GM10248 (cell line): ENCODE data around the gene XPO5.

Experiments
- CTCF ChIA-PET: fragments of 300-600 bp; sonication (Branson Sonifier 250); formaldehyde crosslinking; extraction: SDS; loops from one replicate; lab custom pipeline; 2021; ENCODE audit warnings: antibody characterized with exemption; lab: Yijun Ruan, JAX
- POLR2A ChIA-PET: fragments of 350-650 bp; sonication (Branson Sonifier 250); formaldehyde crosslinking; extraction: SDS; loops from one replicate; lab custom pipeline; 2020; ENCODE audit warnings: antibody characterized with exemption; lab: Yijun Ruan, JAX
- DNase-seq: peaks from one replicate; pipeline ENCODE4 v3.0.0; 2012; ENCODE audit errors: extremely low spot score
- TF ChIP-seq, protein P1 (sequence below): IDR thresholded peaks from 2 replicates; pipeline ENCODE4 v1.5.1; 2012; ENCODE audit warnings: mild to moderate bottlenecking, low read depth; ENCODE audit errors: extremely low read depth, missing control alignments, control extremely low read depth

Gene XPO5

DNA sequence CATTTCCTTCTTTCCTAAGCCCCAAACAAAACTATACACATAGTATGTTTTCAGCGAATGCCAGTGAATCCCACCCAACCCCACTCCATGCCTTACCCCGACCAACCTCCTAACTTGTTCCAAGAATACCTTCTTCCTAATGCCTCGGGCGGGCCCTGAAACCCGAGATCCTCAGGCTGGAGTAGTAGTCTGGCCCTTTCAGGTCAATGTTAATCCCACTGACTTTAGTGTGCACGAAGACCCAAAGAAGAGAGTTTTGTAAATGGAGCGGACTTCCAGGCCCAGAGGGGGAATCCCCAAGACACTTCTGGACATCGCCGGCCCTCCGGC is 59.5 kb downstream of the XPO5 start:
- DNase-seq = no peak
- POLR2A ChIA-PET = interaction anchor here (0.5 to 1.1 kb wide), 2 partner anchors 9 to 36 kb away, joined by 3 read pairs; no protein-coding TSS in a partner anchor
- TF ChIP-seq, protein P1, sequence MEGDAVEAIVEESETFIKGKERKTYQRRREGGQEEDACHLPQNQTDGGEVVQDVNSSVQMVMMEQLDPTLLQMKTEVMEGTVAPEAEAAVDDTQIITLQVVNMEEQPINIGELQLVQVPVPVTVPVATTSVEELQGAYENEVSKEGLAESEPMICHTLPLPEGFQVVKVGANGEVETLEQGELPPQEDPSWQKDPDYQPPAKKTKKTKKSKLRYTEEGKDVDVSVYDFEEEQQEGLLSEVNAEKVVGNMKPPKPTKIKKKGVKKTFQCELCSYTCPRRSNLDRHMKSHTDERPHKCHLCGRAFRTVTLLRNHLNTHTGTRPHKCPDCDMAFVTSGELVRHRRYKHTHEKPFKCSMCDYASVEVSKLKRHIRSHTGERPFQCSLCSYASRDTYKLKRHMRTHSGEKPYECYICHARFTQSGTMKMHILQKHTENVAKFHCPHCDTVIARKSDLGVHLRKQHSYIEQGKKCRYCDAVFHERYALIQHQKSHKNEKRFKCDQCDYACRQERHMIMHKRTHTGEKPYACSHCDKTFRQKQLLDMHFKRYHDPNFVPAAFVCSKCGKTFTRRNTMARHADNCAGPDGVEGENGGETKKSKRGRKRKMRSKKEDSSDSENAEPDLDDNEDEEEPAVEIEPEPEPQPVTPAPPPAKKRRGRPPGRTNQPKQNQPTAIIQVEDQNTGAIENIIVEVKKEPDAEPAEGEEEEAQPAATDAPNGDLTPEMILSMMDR = no peak
- CTCF ChIA-PET = interaction anchor here (1.4 to 8.0 kb wide), 4 partner anchors 10 to 287 kb away, joined by 3 to 56 read pairs (median 4); partner anchors contain the start of gene DNPH1

DNA sequence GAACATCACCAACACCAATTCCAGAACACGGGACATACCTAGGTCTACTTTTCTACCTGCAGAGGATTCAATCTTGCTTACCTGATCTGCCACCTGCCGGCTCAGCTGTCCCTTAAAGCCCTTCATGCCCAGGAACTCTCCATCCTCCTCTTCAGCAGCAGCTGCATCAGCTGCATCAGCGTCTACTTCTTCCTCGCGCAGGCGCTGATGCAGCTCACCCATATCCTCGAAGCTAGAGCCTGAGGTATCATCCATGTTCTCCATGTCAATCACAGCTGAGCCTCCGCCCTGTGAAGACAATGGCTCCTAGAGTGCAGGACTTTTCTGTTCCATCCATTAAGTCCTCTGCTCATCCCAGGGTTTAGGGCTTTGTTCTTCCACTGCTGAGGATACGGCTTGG is 60.0 kb downstream of the XPO5 start:
- ChIA-PET CTCF (interaction anchor here (1.4 to 8.0 kb wide), 2 partner anchors 9 to 287 kb away, joined by 3 to 56 read pairs; partner anchors contain the start of gene DNPH1), POLR2A (interaction anchor here (0.6 kb wide), 1 partner anchor 59 kb away, joined by 3 read pairs; no protein-coding TSS in a partner anchor)
- TF ChIP-seq, protein P1 = no peak
- no peak for DNase-seq

DNA sequence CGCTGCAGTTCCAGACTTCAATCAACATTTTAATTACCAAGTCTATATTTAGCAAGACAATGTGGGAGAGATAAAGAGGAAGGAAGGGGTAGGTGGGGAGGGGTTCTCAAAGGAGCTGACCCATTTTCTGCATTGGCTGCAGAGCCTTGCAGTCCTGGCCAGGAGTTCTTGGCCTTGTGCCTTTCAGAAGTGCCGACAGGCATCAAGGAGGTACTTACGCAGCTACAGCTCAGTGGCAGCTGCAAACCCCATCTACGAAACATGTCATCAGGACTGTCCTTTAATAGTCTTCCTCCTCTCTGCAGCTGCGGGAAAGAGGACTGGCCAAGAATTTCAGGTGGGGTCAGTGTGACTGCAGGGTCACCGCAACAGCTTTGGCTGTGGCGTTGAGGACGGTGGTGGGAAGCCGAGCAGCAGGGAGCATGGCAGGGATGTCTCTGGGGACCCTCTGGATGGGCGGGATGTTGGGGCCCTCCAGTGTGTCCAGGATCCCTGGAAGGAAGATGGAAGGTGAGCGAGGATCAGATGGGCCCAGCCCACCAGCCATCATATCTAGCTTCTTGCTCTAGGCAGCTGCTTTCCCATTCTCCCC is 63.9 kb downstream of the XPO5 start:
- ChIA-PET CTCF (interaction anchor here (0.9 to 1.7 kb wide), 4 partner anchors 15 to 283 kb away, joined by 3 to 4 read pairs (median 3); no protein-coding TSS in a partner anchor), POLR2A (no interaction called here)
- DNase-seq = no peak
- TF ChIP-seq, protein P1 = no peak

DNA sequence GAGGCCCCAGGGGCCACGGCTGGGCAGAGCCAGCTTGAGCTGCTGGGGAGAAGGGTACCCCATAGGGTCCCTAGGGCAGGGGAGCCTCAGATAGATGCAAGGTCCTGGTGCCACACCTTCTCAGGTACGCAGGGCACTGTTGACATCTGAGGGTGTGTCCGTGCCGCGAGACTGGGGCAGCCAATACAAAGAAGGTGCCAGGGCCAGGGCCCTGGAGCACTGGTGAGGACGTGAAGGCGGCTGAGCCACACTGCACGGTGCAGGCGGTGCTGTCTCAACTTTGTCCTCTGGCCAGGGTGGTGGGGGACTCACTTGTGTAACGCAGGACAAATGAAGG is 65.0 kb downstream of the XPO5 start:
- DNase-seq = no peak
- ChIA-PET POLR2A (interaction anchor here (0.9 to 1.1 kb wide), 2 partner anchors 9 to 286 kb away, joined by 3 to 5 read pairs; no protein-coding TSS in a partner anchor), CTCF (interaction anchor here (0.7 to 7.8 kb wide), 4 partner anchors 14 to 280 kb away, joined by 3 to 77 read pairs (median 4); no protein-coding TSS in a partner anchor)
- TF ChIP-seq, protein P1 = no peak

DNA sequence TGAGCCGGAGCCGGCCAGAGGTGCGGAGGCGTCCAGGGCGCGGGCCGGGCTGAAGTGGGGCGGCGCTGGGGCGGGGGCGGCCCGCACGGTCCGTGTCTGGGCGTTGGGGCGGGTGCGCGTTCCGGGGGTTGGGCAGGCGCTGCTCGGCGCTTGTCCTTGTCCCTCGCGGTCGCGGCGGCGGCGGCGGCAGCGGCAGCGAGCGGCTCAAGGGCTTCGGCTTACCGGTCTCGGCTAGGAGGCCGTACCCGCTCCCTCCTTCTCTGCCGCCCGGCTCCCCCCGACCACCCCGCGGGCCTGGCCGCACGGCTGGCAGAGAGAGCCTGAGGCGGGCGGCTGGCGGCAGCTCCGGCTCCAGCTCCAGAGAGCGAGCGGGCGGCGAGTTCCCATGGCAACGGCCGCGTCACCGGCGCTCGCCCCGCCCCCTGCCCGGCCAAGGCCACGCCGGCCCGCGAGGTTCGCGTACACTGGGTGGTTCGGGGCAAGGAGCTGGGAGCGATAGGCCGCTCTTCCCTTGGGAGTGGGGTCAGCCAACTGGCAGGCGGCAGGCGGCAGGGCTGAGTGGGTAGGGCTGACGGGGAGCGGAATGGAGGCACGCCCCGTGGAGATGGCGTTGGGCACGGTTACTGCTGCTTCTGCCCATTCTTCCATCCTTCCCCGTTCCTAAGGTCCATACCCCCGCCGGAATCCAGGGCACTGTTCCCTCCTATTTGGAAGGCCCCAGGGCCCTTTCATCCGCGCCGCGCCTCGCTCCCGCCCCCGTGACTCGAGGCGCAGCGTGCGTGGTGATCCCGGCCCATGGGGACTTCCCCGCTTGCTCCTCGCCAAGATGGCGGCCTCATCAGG is 65.6 kb downstream of the XPO5 start, which contains the start of gene LRRC73:
TSS of gene LRRC73 (minus strand) at position 363 of the 843 bp plus-strand sequence. CDS start 561 bp downstream, outside the sequence.
- DNase-seq = peak; percentile 86
- ChIA-PET POLR2A (interaction anchor here (0.5 to 1.1 kb wide), 3 partner anchors 9 to 285 kb away, joined by 3 to 5 read pairs (median 3); partner anchors contain the start of gene TJAP1), CTCF (interaction anchor here (0.7 to 7.8 kb wide), 7 partner anchors 9 to 281 kb away, joined by 3 to 77 read pairs (median 4); partner anchors contain the start of gene DNPH1)
- TF ChIP-seq, protein P1 = no peak
